ENCODE measurements around the gene KIAA1217.

KIAA1217 gene

DNA sequence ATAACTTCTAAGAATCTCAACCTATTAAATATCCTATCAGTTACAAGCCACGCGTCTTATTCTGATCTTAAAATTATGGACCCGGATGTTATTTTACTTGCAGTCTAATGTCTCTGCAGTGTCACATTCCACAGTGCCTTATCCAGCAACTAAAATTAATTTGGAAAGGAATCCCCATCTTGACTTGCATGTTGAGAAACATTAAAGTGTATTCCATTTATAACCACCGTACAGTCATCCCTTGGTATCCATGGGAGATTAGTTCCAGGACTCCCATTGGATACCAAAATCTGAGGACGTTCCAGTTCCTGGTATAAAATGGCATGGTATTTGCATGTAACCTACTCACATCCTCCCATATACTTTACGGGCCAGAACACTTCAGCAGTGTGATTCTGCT lies 320.0 kb downstream of the KIAA1217 start:
- Histone ChIP-seq H3F3A (ENCODE audit: low read depth) (no peaks in the 10 kb centered on the region), H3K9ac (ENCODE audit: low read depth, low read length, poor library complexity, severe bottlenecking) (no peak overlapping the region), H2AFZ (ENCODE audit: low read length) (no peak overlapping the region), H3K9me2 (replicated peaks; ENCODE audit: low read depth, low read length) (no peaks in the 10 kb centered on the region), H3K4me3 (ENCODE audit: low read length, poor library complexity, severe bottlenecking) (no peak overlapping the region), H3K36me3 (ENCODE audit: insufficient read depth, low read length) (peaks cover 9% of the 10 kb centered on the region; the same call in 1 of the 2 replicates), H3K79me2 (ENCODE audit: insufficient read depth, low read length) (no peaks in the 10 kb centered on the region), H3K27me3 (ENCODE audit: insufficient read depth, low read length, poor library complexity, severe bottlenecking) (no peaks in the 10 kb centered on the region), H3K4me1 (ENCODE audit: insufficient read depth, low read length, poor library complexity, severe bottlenecking) (no peaks in the 10 kb centered on the region), H3K9me3 (ENCODE audit: insufficient read depth, low read depth, low read length) (no peaks in the 10 kb centered on the region), H4K20me1 (ENCODE audit: insufficient read depth, low read length, poor library complexity, severe bottlenecking) (no peaks in the 10 kb centered on the region), H3K4me2 (ENCODE audit: low read depth, low read length, poor library complexity, severe bottlenecking) (no peak overlapping the region)
- TF ChIP-seq, protein P1, sequence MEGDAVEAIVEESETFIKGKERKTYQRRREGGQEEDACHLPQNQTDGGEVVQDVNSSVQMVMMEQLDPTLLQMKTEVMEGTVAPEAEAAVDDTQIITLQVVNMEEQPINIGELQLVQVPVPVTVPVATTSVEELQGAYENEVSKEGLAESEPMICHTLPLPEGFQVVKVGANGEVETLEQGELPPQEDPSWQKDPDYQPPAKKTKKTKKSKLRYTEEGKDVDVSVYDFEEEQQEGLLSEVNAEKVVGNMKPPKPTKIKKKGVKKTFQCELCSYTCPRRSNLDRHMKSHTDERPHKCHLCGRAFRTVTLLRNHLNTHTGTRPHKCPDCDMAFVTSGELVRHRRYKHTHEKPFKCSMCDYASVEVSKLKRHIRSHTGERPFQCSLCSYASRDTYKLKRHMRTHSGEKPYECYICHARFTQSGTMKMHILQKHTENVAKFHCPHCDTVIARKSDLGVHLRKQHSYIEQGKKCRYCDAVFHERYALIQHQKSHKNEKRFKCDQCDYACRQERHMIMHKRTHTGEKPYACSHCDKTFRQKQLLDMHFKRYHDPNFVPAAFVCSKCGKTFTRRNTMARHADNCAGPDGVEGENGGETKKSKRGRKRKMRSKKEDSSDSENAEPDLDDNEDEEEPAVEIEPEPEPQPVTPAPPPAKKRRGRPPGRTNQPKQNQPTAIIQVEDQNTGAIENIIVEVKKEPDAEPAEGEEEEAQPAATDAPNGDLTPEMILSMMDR (conservative IDR thresholded peaks at IDR 0.05; ENCODE audit: low read length) = no peak
- no peak for TF ChIP-seq EZH2phosphoT487 (IDR thresholded peaks at IDR 0.05; ENCODE audit: borderline replicate concordance)

DNA sequence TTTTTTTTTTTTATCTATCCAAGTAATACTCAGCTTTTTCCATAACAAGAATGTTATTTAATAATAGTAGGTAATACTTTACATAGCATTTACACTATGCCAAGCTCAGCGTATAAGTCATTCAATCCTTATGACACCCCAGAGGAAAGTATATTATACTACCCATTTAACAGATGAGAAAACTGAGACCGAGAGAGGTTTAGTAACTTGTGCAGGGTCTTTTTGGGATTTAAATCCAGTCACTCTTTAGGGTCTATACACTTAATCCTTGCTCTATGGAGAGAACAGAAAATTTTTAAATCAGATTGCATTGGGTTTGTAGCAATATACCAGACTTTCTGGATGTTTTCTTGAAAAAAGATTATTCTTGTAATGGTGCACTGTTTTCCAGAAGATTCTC lies 322.5 kb downstream of the KIAA1217 start:
- Histone ChIP-seq H3K9ac (ENCODE audit: low read depth, low read length, poor library complexity, severe bottlenecking) (no peak overlapping the region), H3K4me3 (ENCODE audit: low read length, poor library complexity, severe bottlenecking) (no peak overlapping the region), H3K9me3 (ENCODE audit: insufficient read depth, low read depth, low read length) (no peaks in the 10 kb centered on the region), H4K20me1 (ENCODE audit: insufficient read depth, low read length, poor library complexity, severe bottlenecking) (no peaks in the 10 kb centered on the region), H3K4me2 (ENCODE audit: low read depth, low read length, poor library complexity, severe bottlenecking) (no peak overlapping the region), H3F3A (ENCODE audit: low read depth) (no peaks in the 10 kb centered on the region), H3K9me2 (replicated peaks; ENCODE audit: low read depth, low read length) (no peaks in the 10 kb centered on the region), H2AFZ (ENCODE audit: low read length) (no peak overlapping the region), H3K36me3 (ENCODE audit: insufficient read depth, low read length) (peaks cover 13% of the 10 kb centered on the region; the same call in 1 of the 2 replicates), H3K79me2 (ENCODE audit: insufficient read depth, low read length) (no peaks in the 10 kb centered on the region), H3K27me3 (ENCODE audit: insufficient read depth, low read length, poor library complexity, severe bottlenecking) (no peaks in the 10 kb centered on the region), H3K4me1 (ENCODE audit: insufficient read depth, low read length, poor library complexity, severe bottlenecking) (no peaks in the 10 kb centered on the region)
- TF ChIP-seq, protein P1 (conservative IDR thresholded peaks at IDR 0.05; ENCODE audit: low read length) = no peak

DNA sequence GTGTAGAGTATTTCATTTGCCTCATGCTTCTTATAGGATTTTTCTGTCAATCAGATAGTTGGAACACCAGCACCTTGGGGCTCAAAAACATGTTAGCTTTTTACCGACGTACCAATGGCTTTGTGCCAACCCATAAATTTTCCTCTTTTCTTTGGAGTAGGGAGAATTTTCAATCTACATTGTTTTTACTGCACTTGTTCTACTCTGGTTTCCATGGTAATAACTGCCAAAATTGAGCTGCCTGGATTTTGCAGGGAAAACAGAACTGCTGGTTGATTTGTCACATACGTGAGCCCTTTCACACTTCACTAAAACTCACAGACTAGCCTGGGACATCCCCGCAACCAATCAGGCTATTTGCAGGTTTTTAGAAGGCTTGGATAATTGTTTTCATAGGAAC lies 325.0 kb downstream of the KIAA1217 start:
- Histone ChIP-seq H3K79me2 (ENCODE audit: insufficient read depth, low read length) (no peaks in the 10 kb centered on the region), H3K4me2 (ENCODE audit: low read depth, low read length, poor library complexity, severe bottlenecking) (no peak overlapping the region), H3K9ac (ENCODE audit: low read depth, low read length, poor library complexity, severe bottlenecking) (no peak overlapping the region), H3K4me1 (ENCODE audit: insufficient read depth, low read length, poor library complexity, severe bottlenecking) (no peaks in the 10 kb centered on the region), H3K9me3 (ENCODE audit: insufficient read depth, low read depth, low read length) (no peaks in the 10 kb centered on the region), H3K36me3 (ENCODE audit: insufficient read depth, low read length) (peaks cover 13% of the 10 kb centered on the region; the same call in 1 of the 2 replicates), H2AFZ (ENCODE audit: low read length) (no peak overlapping the region), H3K4me3 (ENCODE audit: low read length, poor library complexity, severe bottlenecking) (no peak overlapping the region), H3F3A (ENCODE audit: low read depth) (no peaks in the 10 kb centered on the region), H3K9me2 (replicated peaks; ENCODE audit: low read depth, low read length) (no peaks in the 10 kb centered on the region), H4K20me1 (ENCODE audit: insufficient read depth, low read length, poor library complexity, severe bottlenecking) (no peaks in the 10 kb centered on the region), H3K27me3 (ENCODE audit: insufficient read depth, low read length, poor library complexity, severe bottlenecking) (no peaks in the 10 kb centered on the region)
- TF ChIP-seq EZH2phosphoT487 (IDR thresholded peaks at IDR 0.05; ENCODE audit: borderline replicate concordance) = no peak
- TF ChIP-seq, protein P1 (conservative IDR thresholded peaks at IDR 0.05; ENCODE audit: low read length) = no peak
